ENCODE measurements around the gene ATP8A2.

DNA sequence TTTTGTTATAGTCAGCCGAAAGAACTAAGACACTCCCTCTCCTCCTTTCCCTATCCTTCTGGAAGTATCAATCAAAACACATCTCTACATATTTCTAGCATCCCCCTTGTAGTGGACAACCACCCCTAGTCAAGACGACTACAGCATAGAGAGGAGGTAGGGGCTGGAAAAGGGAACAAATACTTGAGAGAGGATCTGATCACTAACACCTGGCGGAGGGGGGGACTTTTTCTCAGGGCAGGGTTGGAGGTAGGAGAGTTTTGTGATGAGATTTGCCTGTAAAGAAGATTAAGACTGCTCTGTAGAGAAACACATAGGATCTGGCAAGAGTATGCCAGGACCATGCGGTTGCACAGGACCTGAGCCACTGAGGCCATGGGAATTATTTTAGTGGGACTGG lies 471.9 kb downstream of the ATP8A2 start:
- no peak for TF ChIP-seq TCF12 (IDR thresholded peaks at IDR 0.05; ENCODE audit: low read depth, low read length)
- no peak for TF ChIP-seq ZNF274 (IDR thresholded peaks at IDR 0.05; ENCODE audit: borderline replicate concordance, extremely low read depth, low read length)
- TF ChIP-seq, protein P1, sequence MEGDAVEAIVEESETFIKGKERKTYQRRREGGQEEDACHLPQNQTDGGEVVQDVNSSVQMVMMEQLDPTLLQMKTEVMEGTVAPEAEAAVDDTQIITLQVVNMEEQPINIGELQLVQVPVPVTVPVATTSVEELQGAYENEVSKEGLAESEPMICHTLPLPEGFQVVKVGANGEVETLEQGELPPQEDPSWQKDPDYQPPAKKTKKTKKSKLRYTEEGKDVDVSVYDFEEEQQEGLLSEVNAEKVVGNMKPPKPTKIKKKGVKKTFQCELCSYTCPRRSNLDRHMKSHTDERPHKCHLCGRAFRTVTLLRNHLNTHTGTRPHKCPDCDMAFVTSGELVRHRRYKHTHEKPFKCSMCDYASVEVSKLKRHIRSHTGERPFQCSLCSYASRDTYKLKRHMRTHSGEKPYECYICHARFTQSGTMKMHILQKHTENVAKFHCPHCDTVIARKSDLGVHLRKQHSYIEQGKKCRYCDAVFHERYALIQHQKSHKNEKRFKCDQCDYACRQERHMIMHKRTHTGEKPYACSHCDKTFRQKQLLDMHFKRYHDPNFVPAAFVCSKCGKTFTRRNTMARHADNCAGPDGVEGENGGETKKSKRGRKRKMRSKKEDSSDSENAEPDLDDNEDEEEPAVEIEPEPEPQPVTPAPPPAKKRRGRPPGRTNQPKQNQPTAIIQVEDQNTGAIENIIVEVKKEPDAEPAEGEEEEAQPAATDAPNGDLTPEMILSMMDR (IDR thresholded peaks at IDR 0.05; ENCODE audit: control extremely low read depth in 1 of 3, insufficient read depth in 1 of 3, low read depth in 1 of 3, low read length in 3 of 3), result no peak
- no peak for TF ChIP-seq SIN3A (conservative IDR thresholded peaks at IDR 0.05 in 1 of 2, IDR thresholded peaks at IDR 0.05 in 1 of 2; ENCODE audit: low read depth in 1 of 2, low read length in 2 of 2)
- TF ChIP-seq KDM1A (IDR thresholded peaks at IDR 0.05; ENCODE audit: borderline replicate concordance, low read length), result no peak
- no peak for TF ChIP-seq EP300 (IDR thresholded peaks at IDR 0.05; ENCODE audit: borderline replicate concordance in 1 of 2, low read depth in 2 of 2, low read length in 2 of 2)

All from H1 (cell line).